Breast epithelium (tissue), 3 donors: Measurements from ENCODE around the gene RNH1.

Experiments
- POLR2A ChIP-seq: fragments of 450-650 bp; IDR thresholded peaks from one replicate; pipeline ENCODE4 v1.6.1; 2016; ENCODE audit warnings: antibody characterized with exemption, mild to moderate bottlenecking, moderate library complexity
- TF ChIP-seq, protein P1 (sequence below), 3 donors: fragments of 450-650 bp; IDR thresholded peaks; one replicate each; pipeline ENCODE4 v1.5.1; 2016 to 2017; ENCODE audit warnings: antibody characterized with exemption in 3 of 3, mild to moderate bottlenecking in 3 of 3, moderate library complexity in 3 of 3

- TF ChIP-seq, protein P1, sequence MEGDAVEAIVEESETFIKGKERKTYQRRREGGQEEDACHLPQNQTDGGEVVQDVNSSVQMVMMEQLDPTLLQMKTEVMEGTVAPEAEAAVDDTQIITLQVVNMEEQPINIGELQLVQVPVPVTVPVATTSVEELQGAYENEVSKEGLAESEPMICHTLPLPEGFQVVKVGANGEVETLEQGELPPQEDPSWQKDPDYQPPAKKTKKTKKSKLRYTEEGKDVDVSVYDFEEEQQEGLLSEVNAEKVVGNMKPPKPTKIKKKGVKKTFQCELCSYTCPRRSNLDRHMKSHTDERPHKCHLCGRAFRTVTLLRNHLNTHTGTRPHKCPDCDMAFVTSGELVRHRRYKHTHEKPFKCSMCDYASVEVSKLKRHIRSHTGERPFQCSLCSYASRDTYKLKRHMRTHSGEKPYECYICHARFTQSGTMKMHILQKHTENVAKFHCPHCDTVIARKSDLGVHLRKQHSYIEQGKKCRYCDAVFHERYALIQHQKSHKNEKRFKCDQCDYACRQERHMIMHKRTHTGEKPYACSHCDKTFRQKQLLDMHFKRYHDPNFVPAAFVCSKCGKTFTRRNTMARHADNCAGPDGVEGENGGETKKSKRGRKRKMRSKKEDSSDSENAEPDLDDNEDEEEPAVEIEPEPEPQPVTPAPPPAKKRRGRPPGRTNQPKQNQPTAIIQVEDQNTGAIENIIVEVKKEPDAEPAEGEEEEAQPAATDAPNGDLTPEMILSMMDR (IDR thresholded peaks at IDR 0.05), result no peak
- no peak for TF ChIP-seq POLR2A
These were observed 37.8 kb upstream of the RNH1 start for GRCh38 chr11:544817-545166.
